ENCODE results near the gene DUSP3.

Gene DUSP3

GRCh38 chr17:43778337-43779144 is at the start of gene DUSP3:
Gene DUSP3, minus strand, starts transcription at chr17:43778977. Its CDS starts 53 bp downstream, at chr17:43778924.
- TF ChIP-seq ZFX (IDR thresholded peaks at IDR 0.05), result peak; percentile 55; the same call in 1 of the 2 replicates
- TF ChIP-seq, protein P1, sequence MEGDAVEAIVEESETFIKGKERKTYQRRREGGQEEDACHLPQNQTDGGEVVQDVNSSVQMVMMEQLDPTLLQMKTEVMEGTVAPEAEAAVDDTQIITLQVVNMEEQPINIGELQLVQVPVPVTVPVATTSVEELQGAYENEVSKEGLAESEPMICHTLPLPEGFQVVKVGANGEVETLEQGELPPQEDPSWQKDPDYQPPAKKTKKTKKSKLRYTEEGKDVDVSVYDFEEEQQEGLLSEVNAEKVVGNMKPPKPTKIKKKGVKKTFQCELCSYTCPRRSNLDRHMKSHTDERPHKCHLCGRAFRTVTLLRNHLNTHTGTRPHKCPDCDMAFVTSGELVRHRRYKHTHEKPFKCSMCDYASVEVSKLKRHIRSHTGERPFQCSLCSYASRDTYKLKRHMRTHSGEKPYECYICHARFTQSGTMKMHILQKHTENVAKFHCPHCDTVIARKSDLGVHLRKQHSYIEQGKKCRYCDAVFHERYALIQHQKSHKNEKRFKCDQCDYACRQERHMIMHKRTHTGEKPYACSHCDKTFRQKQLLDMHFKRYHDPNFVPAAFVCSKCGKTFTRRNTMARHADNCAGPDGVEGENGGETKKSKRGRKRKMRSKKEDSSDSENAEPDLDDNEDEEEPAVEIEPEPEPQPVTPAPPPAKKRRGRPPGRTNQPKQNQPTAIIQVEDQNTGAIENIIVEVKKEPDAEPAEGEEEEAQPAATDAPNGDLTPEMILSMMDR (conservative IDR thresholded peaks at IDR 0.05), result no peak

GRCh38 chr17:43827596-43827995 is 48.8 kb upstream of the DUSP3 start:
- H3K27ac ChIP-seq, result no peak overlapping the region
- TF ChIP-seq ZFX (IDR thresholded peaks at IDR 0.05), result no peak
- TF ChIP-seq, protein P1 (conservative IDR thresholded peaks at IDR 0.05), result no peak

More at GRCh38 chr17:43778337-43779144, at the start of gene DUSP3:
- peak within 1 kb of the TSS; percentile 98 for H3K27ac ChIP-seq

- TF ChIP-seq, protein P1 (conservative IDR thresholded peaks at IDR 0.05), result no peak
- no peak for TF ChIP-seq ZFX (IDR thresholded peaks at IDR 0.05)
These were observed 47.4 kb upstream of the DUSP3 start for GRCh38 chr17:43826206-43826605.

GRCh38 chr17:43825567-43825966 is 46.8 kb upstream of the DUSP3 start:
- TF ChIP-seq, protein P1 (conservative IDR thresholded peaks at IDR 0.05), result no peak
- TF ChIP-seq ZFX (IDR thresholded peaks at IDR 0.05), result no peak
- H3K27ac ChIP-seq, result no peak overlapping the region

More at GRCh38 chr17:43826206-43826605, 47.4 kb upstream of the DUSP3 start:
- no peak overlapping the region for H3K27ac ChIP-seq

GRCh38 chr17:43823350-43824084 is 44.7 kb upstream of the DUSP3 start:
- TF ChIP-seq ZFX (IDR thresholded peaks at IDR 0.05), result no peak
- TF ChIP-seq, protein P1 (conservative IDR thresholded peaks at IDR 0.05), result no peak
- H3K27ac ChIP-seq, result peak overlapping the region; percentile 57

DNA sequence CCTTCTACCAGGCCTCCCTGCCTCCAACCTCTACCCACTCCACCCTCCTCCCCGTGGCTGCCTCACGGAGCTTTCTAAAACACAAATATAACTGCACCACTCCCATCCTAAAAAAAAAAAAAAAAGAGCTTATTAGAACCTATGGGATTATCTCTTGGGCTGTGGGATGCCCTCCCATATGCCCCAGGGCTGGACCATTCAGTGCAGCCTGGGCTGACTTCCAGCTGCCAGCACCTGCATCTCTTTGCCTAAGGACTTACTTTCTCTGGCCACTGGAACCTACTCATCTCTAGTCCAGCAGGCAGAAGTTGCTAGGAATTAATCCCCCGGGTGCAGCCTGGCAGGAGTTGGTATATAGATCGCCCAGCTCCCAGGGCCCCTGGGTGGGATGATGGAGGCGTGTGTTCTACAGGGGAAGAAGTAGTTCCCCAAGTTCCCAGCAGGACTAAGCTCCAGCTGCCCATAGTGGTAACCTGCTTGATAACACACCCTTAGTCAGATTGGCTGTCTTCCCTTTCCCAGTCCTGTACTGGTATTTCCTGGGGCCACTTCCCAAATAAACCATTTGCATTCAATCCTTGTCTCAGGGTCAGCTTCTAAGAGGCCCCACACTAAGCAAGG is 43.9 kb upstream of the DUSP3 start:
- no peak for TF ChIP-seq ZFX (IDR thresholded peaks at IDR 0.05)
- peak overlapping the region; percentile 57 for H3K27ac ChIP-seq

DNA sequence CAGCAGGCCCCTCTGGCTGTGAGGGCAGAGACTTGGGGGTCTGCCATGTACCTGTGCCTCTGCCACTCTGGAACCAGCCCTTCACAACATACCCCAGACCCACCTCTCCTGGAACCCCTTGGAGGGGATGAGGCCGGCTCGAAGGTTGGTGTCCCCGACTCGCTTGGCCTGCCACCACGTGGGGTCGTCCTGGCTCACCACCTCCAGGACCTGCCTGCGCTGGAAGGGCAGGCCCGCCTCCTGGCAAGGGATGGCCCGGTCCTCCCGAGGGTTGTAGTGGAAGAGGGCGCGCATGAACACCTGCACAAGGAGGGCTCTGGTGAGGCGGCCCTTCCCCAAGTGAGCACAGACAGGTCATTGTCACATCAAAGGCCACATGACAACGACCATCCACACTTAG is 42.0 kb upstream of the DUSP3 start:
- H3K27ac ChIP-seq, result no peak overlapping the region
- TF ChIP-seq, protein P1 (conservative IDR thresholded peaks at IDR 0.05), result no peak

Measured in C4-2B (cell line).